GM18526 (cell line): ENCODE measurements around the gene PLXNA3.

ENCODE experiments used
- POLR2A ChIP-seq: IDR thresholded peaks from 3 replicates; pipeline ENCODE4 v1.6.1; 2011; ENCODE audit not compliant: insufficient read length; ENCODE audit errors: extremely low read depth

PLXNA3 gene

DNA sequence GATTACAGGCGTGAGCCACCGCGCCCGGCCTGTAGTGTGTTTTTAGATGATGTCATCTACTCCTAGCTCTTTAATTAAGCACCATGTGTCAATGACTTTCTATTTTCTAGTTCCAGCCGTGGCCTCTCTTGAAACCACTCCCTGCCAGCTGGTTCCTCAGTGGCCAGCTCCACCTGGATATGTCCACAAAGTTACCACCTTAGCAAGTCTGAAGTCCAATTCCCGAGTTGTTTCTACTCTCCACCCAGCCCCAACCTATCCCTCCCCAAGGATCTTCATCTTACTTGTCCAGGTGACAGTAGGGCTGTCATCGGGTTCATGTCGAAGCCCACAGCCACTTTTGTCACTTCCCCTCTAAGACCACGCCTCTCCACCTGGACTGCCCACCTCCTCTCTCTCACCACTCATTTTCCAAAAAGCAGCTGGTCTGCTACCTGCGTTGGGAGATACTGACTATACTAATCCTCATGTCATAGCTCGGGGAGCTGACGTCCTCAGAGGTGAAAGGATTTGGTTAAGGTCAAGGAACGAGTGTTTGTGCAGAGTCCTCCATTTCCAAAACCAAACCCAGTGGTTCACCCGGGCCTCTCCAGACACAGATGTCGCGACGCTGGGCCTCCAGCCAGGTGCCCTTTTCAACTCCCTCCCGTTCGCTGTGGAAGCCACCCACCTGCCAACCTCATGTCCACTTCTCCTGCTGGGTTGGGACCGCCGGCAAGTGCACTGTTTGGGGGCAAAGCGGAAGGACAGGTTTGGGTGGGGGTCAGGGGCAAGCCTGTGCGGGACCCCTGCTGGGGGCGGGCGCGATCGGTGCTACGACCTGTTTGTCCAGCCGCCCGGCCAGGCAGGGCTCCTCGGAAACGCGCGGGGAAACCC, 57.2 kb downstream of the PLXNA3 start:
- TF ChIP-seq POLR2A = no peak

DNA sequence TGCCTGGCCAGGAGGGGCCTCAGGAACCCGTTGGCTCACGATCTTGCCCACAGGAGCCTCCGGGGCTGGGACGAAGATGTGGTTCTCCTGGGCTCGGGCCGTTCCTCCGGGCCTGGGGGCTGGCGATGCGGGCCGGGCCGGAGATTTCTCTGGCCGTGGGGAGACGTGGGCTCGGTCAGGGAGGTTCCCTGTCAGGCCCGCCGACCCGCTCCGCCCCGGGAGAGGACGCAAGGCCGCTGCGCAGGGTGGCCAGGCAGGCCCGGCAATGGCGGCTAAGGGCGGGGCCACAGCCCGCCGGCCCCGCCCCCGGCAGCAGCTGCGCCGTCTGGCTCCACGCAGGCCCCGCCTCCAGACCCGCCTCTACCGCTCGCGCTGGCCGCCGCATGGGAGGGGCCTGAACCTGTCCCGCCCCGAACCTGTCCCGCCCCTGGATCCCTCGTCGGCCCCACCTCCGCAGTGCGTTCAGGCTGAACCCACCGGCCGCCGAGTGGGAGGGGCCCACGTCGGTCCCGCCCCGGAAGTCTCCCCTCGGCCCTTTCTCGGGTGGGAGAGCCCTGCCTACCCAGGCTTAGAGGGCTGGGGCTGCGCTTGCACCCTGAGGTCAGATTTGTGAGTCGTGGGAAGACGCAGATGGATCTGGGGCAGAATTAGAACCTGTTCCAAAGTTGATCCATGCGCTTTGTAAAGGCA, 58.0 kb downstream of the PLXNA3 start, which contains the start of gene FAM3A:
Gene FAM3A, minus strand, starts transcription at position 267 of the 690 bp plus-strand sequence. CDS start 460 bp downstream, outside the sequence.
- peak; percentile 79 for TF ChIP-seq POLR2A

DNA sequence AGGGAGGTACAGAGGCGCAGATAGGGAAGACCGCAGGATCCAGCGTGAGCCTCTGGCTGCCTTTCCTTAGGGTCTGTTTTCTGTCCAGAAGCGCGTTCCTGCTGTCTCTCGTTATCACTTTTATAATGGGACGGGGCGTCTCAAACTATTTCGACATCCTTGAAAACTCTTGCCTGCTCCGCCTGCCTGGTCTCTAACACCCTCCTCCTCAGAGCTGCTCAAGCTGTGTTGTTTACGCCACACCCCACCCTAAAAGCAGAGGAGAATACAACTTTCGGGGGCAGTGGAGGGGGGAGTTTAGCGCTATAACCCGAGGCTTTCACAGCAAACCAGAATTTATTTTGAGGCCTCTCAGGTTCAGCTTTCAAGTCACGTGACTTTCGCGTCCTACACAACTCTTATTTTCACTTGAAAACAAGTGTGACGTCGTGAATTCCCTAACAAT, 58.6 kb downstream of the PLXNA3 start:
- TF ChIP-seq POLR2A = no peak

DNA sequence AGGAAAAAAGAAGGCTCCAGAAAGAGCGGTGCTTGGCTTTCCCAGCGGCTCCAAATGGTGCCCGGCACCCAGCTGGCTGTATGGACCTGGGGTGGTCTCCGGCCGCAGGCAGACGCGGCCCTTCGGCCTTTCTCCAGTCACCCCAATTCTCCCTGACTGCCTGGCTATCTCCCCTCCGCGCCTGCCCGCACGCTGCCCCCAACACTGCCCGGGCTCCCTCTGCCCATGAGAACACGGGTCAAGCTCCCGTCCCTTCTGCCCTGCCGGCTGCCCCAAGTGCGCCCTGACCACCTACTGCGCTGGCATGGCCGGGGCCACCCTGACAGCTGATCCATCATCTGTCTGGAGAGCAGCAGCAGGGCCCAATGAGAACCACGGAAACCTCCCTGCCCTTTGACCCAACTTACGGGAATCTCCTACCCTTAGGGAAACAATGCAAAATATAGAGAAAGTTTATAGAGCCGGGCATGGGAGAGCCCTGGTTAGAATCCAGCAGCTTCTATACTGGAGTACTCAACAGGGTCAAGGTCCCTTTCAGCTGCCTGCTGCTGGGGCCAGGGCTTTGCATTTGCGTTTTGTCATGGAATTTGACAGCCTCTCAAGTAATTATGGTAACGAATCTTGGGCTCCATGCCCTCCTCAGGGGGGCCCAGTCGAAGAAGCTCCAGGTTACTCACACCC, 59.2 kb downstream of the PLXNA3 start:
- no peak for TF ChIP-seq POLR2A

DNA sequence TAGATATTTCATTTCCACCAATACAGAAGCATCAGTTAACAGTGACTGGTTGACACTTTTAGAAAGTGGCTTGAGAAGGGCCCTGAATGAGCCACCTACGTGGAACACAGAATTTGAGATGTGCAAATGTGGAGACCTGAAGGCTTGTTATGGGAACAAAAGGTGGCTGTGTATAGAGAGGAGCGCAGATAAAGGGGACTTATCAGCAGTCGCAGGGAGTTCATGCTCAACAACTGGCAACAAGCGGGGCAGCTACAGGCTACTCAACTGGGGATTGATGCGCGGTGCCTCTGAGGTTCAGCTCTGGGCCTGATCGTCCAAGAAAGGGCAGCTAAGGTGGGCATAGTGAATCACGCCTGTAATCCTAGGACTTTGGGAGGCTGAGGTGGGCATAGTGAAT, 61.3 kb downstream of the PLXNA3 start:
- no peak for TF ChIP-seq POLR2A

DNA sequence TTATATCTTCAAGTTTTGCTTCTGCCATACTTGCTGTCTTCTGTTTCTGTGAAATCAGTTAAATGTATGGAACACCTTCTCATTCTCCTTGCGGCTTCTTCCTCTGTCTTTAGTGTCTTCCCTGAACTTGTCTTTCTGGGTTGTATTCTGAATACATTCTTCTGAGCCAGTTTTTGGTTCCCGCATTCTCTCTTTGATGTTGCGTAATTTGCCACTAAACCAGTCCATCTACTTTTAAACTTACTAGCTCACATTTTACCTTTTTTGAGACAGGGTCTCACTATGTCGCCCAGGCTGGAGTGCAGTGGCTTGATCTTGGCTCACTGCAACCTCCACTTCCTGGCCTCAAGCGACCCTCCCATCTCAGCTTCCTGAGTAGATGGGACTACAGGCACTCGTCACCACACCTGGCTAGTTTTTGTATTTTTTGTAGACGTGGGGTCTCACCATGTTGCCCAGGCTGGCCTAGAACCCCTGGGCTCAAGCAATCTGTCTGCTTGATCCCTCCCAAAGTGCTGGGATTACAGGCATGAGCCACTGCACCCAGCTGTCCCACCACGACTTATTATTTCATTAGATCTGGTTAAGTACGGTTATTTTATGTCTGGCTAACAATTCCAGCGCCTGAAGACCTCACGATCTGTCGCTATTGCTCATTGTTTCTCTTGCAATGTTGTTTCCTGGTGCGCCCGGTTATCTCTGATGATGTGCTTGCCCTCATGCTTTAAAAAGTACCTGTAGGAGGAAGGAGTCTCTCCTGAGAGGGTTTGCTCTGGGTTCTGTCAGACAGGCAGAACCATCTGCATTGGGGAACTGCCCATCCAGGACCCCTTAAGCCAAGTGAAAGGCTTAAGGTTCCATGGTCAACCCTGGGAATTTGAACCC, 67.8 kb downstream of the PLXNA3 start:
- TF ChIP-seq POLR2A = no peak

DNA sequence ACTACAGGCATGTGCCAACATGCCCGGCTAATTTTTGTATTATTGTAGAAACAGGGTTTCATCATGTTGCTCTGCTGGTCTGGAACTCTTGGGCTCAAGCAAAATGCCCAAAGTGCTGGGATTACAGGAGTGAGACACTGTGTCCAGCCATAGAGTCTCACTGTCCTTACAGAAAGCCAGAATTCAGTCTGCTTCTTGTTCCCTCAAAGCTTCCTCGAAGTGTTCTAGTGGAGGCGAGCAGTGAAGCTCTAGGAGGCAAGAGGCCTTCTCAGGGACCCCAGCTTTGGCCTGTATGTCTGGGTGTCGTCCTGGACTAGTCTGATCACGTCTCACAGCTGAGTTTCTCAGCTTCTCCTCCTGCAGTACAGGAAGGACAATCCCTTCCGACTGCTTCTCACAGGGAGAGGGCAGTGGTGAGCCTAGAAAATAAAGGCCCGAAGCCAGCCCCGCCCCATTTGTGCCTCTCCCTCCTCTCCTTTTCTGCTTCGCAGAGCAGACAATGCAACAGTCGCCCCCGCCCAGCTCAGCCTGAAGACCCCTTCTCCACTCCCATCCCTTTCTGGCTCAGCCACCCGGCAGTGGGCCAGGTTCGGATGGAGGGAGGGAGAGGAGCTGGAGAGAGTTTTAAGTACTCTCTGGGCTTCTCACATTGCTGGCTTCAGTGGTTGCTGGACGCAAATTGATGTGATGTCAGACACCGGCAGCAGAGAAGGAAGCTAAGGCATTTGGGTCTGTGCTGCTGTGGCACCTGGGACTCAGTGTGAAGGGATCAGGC, 69.0 kb downstream of the PLXNA3 start:
- TF ChIP-seq POLR2A = peak; percentile 16
